Right lung (tissue), 10 donors: ENCODE measurements around the gene MRPL34. TPM values are rescaled to one million over a fixed set of nuclear protein-coding genes. Genes with fewer than 3 reads are reported as not detected.
A peak's percentile ranks its signal among the peaks of the same experiment; 100 is the strongest.
"Not testable (repeated sequence)": the region's sequence is repeated elsewhere in the genome, so short reads cannot be mapped to it uniquely, and the experiment has no call there.

Source experiments
- DNase-seq, 2 donors: peaks; one replicate each; pipeline ENCODE4 v3.0.0-alpha.2; 2013
- long read RNA-seq, 8 donors: transcript quantifications; one replicate each; lab custom pipeline, GENCODE V29; 2026
- polyA plus RNA-seq, 5 donors: library from polyadenylated mRNA; unstranded; fragments of 120-200 nt; gene quantifications; one replicate each; pipeline versions ENCODE4 v1.2.1 to v1.2.3, GENCODE V29; 2013; ENCODE audit warnings: inconsistent platforms in 1 of 5, low replicate concordance in 1 of 5; ENCODE audit not compliant: insufficient read length in 5 of 5, insufficient read depth in 1 of 5

Gene MRPL34
- 10 to 100 TPM; 31.0 to 52.5 (median 36.6) TPM for polyA plus RNA-seq
- long read RNA-seq, donor 1, transcript MRPL34-201 (2 exons, 968 nt) = major isoform, 69 of 71 reads
- long read RNA-seq, donor 1, partial matches to known transcripts = 0 of 71 reads
- long read RNA-seq, donor 1, other reads (novel, unspliced or antisense) = 0 of 71 reads
- long read RNA-seq, donor 2, transcript MRPL34-201 (2 exons, 968 nt) = major isoform, 32 of 36 reads
- long read RNA-seq, donor 2, partial matches to known transcripts = 0 of 36 reads
- long read RNA-seq, donor 2, other reads (novel, unspliced or antisense) = 0 of 36 reads
- long read RNA-seq, donor 3, transcript MRPL34-201 (2 exons, 968 nt) = major isoform, 36 of 53 reads
- long read RNA-seq, donor 3, partial matches to known transcripts = 0 of 53 reads
- long read RNA-seq, donor 3, other reads (novel, unspliced or antisense) = 17 of 53 reads
- long read RNA-seq, donor 4, transcript MRPL34-201 (2 exons, 968 nt) = major isoform, 33 of 33 reads
- long read RNA-seq, donor 4, partial matches to known transcripts = 0 of 33 reads
- long read RNA-seq, donor 4, other reads (novel, unspliced or antisense) = 0 of 33 reads
- long read RNA-seq, donor 5, transcript MRPL34-201 (2 exons, 968 nt) = major isoform, 56 of 58 reads
- long read RNA-seq, donor 5, partial matches to known transcripts = 0 of 58 reads
- long read RNA-seq, donor 5, other reads (novel, unspliced or antisense) = 0 of 58 reads
- long read RNA-seq, donor 6, transcript MRPL34-201 (2 exons, 968 nt) = major isoform, 58 of 61 reads
- long read RNA-seq, donor 6, partial matches to known transcripts = 0 of 61 reads
- long read RNA-seq, donor 6, other reads (novel, unspliced or antisense) = 0 of 61 reads
- long read RNA-seq, donor 7, transcript MRPL34-201 (2 exons, 968 nt) = major isoform, 27 of 28 reads
- long read RNA-seq, donor 7, partial matches to known transcripts = 0 of 28 reads
- long read RNA-seq, donor 7, other reads (novel, unspliced or antisense) = 0 of 28 reads
- long read RNA-seq, donor 8, transcript MRPL34-201 (2 exons, 968 nt) = major isoform, 18 of 61 reads
- long read RNA-seq, donor 8, partial matches to known transcripts = 43 of 61 reads
- long read RNA-seq, donor 8, other reads (novel, unspliced or antisense) = 0 of 61 reads

- peak; percentile 96 for DNase-seq
Observed at GRCh38 chr19:17305517-17306284, at the start of gene MRPL34. MRPL34 (plus strand) TSS chr19:17305872; CDS start chr19:17305893, 21 bp downstream.

- no peak for DNase-seq
Observed at GRCh38 chr19:17256130-17256529, 49.5 kb upstream of the MRPL34 start.

GRCh38 chr19:17259118-17259780 lies 46.4 kb upstream of the MRPL34 start:
- no peak for DNase-seq

- DNase-seq = no peak
Observed at GRCh38 chr19:17259934-17260333, 45.7 kb upstream of the MRPL34 start.

- peak in 1 of 2 donors; percentile 53 for DNase-seq
Observed at GRCh38 chr19:17260842-17261325, 44.8 kb upstream of the MRPL34 start.

- no peak for DNase-seq
Observed at GRCh38 chr19:17262557-17262956, 43.1 kb upstream of the MRPL34 start.

- no peak for DNase-seq
Observed at GRCh38 chr19:17263712-17264640, 41.7 kb upstream of the MRPL34 start.

GRCh38 chr19:17264641-17264979 lies 41.1 kb upstream of the MRPL34 start, which contains the start of gene USHBP1:
USHBP1 (minus strand) TSS chr19:17264745; CDS start chr19:17264299, 446 bp downstream.
- DNase-seq = no peak

- no peak for DNase-seq
Observed at GRCh38 chr19:17266026-17266425, 39.6 kb upstream of the MRPL34 start.

GRCh38 chr19:17266589-17266974 lies 39.1 kb upstream of the MRPL34 start:
- DNase-seq = no peak

- DNase-seq = peak; percentile 94 to 97
Observed at GRCh38 chr19:17266975-17267788, 38.5 kb upstream of the MRPL34 start, which contains the start of gene BABAM1. BABAM1 (plus strand) TSS chr19:17267443; CDS start chr19:17268807, 1,364 bp downstream.

- DNase-seq = no peak
Observed at GRCh38 chr19:17268754-17269153, 36.9 kb upstream of the MRPL34 start.

GRCh38 chr19:17274892-17275291 lies 30.8 kb upstream of the MRPL34 start:
- not testable (repeated sequence) for DNase-seq

GRCh38 chr19:17275441-17276175 lies 30.1 kb upstream of the MRPL34 start:
- DNase-seq = no peak

- no peak for DNase-seq
Observed at GRCh38 chr19:17279436-17279835, 26.2 kb upstream of the MRPL34 start.

- no peak for DNase-seq
Observed at GRCh38 chr19:17281391-17282304, 24.0 kb upstream of the MRPL34 start, which contains the start of gene ANKLE1. ANKLE1 (plus strand) TSS chr19:17281901; CDS start chr19:17281921, 20 bp downstream.
